Mesothelial cell of epicardium (in vitro differentiated cells): ENCODE measurements around the gene TNFRSF19. TPM values are rescaled to one million over a fixed set of nuclear protein-coding genes. Genes with fewer than 3 reads are reported as not detected.
A peak's percentile ranks its signal among the peaks of the same experiment; 100 is the strongest.

ENCODE experiments used
- DNase-seq, 2 experiments: peaks; one replicate each; pipeline ENCODE4 v3.0.0; 2021; ENCODE audit warnings: low spot score in 2 of 2; ENCODE audit not compliant: unreplicated experiment in 2 of 2
- H3K27ac Mint-ChIP-seq: 2 replicates; pipeline ENCODE4 v1.8.0; 2021; ENCODE audit warnings: mixed read lengths
- H3K27me3 Mint-ChIP-seq: 2 replicates; pipeline ENCODE4 v1.8.0; 2021; ENCODE audit warnings: low read depth, mixed read lengths
- H3K36me3 Mint-ChIP-seq: 2 replicates; pipeline ENCODE4 v1.8.0; 2021; ENCODE audit warnings: mixed read lengths
- H3K4me1 Mint-ChIP-seq: 2 replicates; pipeline ENCODE4 v1.8.0; 2021; ENCODE audit warnings: mixed read lengths
- H3K4me3 Mint-ChIP-seq: 2 replicates; pipeline ENCODE4 v1.8.0; 2021; ENCODE audit warnings: mild to moderate bottlenecking, moderate library complexity, mixed read lengths
- H3K9me3 Mint-ChIP-seq: 2 replicates; pipeline ENCODE4 v1.8.0; 2021; ENCODE audit warnings: mixed read lengths
- total RNA-seq: library from RNA; stranded (reverse); gene quantifications from 3 replicates; pipeline ENCODE4 v1.2.1, GENCODE V29; 2021
- TF ChIP-seq, protein P1 (sequence below): fragments of 200-600 bp; sonication (generic); IDR thresholded peaks from one replicate; pipeline ENCODE4 v1.5.0; 2021; ENCODE audit warnings: antibody characterized with exemption; ENCODE audit not compliant: unreplicated experiment

Gene TNFRSF19
- total RNA-seq, 1 donor from 2014 or later: 43.5 TPM

DNA sequence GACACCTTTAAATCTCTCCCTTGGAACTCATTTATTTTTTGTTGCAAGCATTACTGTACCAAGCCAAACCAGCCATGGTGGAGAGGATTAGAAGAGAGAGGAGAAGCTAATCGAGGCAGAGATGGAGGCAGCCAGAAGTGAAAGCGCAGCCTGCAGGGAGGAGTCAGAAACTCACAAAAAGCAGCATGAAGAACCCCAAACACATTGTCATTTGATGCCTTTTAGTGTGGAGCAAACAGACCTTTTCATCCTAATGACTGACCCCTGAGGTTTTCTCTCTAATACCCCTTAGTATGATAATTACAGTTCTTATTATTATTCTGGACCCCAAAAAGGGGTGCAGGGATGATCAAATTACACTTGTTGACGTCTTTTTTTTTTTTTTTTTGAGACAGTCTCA lies 62.5 kb downstream of the TNFRSF19 start:
- peak overlapping the region; percentile 78 for H3K27ac Mint-ChIP-seq

DNA sequence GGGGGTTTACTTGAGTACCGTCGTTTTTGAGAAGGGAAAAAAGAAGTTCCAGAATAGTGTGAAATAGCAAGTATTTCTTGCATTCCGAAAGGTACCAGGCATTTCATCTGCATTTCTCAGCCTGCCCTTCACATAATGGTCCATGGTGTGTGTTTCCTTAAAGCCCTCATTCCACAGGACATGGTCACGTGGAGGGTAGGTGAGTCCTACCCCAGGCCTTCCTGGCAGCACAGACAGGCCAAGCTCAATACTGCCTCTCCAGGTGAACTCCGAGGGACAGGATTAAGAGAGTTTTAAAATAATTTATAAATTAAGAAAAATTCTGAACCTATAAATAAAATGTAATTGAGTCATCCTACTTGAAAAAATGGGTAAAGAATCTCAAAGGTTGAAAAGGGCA lies 64.7 kb downstream of the TNFRSF19 start:
- no peaks in the 10 kb centered on the region for H3K9me3 Mint-ChIP-seq
- no peak overlapping the region for H3K4me3 Mint-ChIP-seq
- no peak overlapping the region for H3K27ac Mint-ChIP-seq
- H3K4me1 Mint-ChIP-seq: peaks cover 54% of the 10 kb centered on the region
- no peak for DNase-seq
- TF ChIP-seq, protein P1, sequence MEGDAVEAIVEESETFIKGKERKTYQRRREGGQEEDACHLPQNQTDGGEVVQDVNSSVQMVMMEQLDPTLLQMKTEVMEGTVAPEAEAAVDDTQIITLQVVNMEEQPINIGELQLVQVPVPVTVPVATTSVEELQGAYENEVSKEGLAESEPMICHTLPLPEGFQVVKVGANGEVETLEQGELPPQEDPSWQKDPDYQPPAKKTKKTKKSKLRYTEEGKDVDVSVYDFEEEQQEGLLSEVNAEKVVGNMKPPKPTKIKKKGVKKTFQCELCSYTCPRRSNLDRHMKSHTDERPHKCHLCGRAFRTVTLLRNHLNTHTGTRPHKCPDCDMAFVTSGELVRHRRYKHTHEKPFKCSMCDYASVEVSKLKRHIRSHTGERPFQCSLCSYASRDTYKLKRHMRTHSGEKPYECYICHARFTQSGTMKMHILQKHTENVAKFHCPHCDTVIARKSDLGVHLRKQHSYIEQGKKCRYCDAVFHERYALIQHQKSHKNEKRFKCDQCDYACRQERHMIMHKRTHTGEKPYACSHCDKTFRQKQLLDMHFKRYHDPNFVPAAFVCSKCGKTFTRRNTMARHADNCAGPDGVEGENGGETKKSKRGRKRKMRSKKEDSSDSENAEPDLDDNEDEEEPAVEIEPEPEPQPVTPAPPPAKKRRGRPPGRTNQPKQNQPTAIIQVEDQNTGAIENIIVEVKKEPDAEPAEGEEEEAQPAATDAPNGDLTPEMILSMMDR: no peak
- H3K36me3 Mint-ChIP-seq: peaks cover 9% of the 10 kb centered on the region
- H3K27me3 Mint-ChIP-seq: no peaks in the 10 kb centered on the region

More for the DNA sequence above, 62.5 kb downstream of the TNFRSF19 start:
- Mint-ChIP-seq H3K9me3 (no peaks in the 10 kb centered on the region), H3K27me3 (no peaks in the 10 kb centered on the region), H3K4me1 (peaks cover 59% of the 10 kb centered on the region), H3K4me3 (no peak overlapping the region), H3K36me3 (peaks cover 6% of the 10 kb centered on the region)
- TF ChIP-seq, protein P1: no peak
- no peak for DNase-seq

DNA sequence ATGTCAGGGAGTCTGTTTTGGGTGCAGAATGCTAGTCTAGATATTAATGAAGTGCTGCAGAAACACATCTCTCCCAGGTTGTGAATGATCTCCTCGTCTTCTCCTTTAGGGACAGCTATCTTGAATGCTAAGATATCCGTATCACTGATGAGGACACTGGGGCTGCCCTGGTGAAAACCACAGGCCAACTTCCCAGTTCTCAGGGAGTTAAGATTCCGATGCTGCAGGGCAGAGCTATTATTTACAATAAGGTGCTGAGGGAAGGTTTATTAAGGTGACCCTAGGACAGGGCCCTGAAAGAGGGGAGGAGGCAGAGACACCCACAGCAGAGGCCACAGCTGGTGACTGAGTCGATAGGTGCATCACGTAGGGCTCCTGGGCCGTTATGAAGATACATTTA lies 66.1 kb downstream of the TNFRSF19 start:
- Mint-ChIP-seq H3K36me3 (peaks cover 9% of the 10 kb centered on the region), H3K4me1 (peaks cover 45% of the 10 kb centered on the region), H3K27ac (peak overlapping the region; percentile 47), H3K27me3 (no peaks in the 10 kb centered on the region), H3K9me3 (no peaks in the 10 kb centered on the region), H3K4me3 (no peak overlapping the region)
- TF ChIP-seq, protein P1: no peak
- no peak for DNase-seq

DNA sequence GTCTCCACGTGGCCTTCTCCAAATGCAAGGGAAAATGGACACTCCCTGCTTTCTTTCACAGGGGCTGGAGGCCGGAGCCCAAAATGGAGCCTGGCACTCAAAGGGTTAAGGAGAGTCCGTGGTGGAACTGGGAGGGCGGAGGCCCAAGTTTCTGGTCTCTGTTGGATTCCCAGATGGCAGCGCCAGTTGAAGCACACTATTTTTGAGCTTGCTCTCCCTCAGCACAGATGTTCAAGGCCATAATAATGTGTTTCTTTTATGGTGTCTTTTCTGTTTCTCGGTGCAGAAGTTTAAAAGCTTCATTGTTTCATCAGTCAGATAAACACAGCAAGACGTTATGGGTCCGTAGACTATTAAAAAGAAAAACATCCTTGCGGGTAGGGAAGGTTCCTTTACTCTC lies 67.6 kb downstream of the TNFRSF19 start:
- DNase-seq: no peak
- Mint-ChIP-seq H3K9me3 (no peaks in the 10 kb centered on the region), H3K4me3 (no peak overlapping the region), H3K27ac (no peak overlapping the region), H3K27me3 (no peaks in the 10 kb centered on the region), H3K36me3 (peaks cover 5% of the 10 kb centered on the region), H3K4me1 (peaks cover 35% of the 10 kb centered on the region)
- TF ChIP-seq, protein P1: no peak

DNA sequence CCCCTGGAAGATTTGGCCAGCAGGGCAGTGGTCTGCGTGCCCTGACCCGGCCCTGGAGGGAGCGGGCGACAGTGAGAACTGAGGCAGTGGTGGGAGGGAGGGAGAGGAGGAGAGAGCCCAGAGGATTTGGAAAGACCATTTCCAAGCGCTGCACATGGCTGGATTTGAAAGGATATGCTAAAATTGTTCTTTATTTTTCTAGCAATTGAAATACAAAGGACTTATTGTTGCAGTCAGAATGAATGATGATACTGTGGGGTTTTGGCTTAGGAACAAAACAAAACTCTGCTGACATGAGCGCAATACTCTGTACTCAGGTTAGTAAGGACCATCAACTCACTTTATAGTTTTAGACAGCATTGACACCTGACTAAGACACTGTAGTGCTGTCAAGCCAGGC lies 69.5 kb downstream of the TNFRSF19 start:
- DNase-seq: no peak
- Mint-ChIP-seq H3K4me1 (peaks cover 52% of the 10 kb centered on the region), H3K27ac (peak overlapping the region; percentile 10), H3K4me3 (no peak overlapping the region), H3K36me3 (peaks cover 5% of the 10 kb centered on the region), H3K27me3 (no peaks in the 10 kb centered on the region), H3K9me3 (no peaks in the 10 kb centered on the region)
- TF ChIP-seq, protein P1: no peak

DNA sequence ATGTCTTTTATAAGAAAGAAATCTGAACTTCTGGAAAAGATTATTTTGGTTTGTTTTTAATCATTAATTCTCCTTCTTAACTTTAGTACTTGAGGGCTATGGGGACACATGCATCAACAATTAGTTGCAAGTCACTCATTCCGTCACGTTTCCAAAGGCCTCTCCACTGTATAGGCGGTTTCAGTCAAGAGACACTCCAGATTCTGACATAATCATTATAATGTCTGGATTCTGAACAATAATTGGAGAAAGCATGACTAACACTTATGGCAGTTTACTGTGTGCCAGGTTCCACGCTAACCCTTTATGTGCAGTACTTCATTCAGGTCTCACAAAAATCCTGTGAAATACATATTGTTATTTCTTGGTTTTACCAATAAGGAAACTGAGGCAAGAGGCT lies 71.9 kb downstream of the TNFRSF19 start:
- H3K4me1 Mint-ChIP-seq: peaks cover 41% of the 10 kb centered on the region
- TF ChIP-seq, protein P1: no peak
- peaks cover 6% of the 10 kb centered on the region for H3K9me3 Mint-ChIP-seq
- H3K36me3 Mint-ChIP-seq: peaks cover 16% of the 10 kb centered on the region
- H3K27me3 Mint-ChIP-seq: no peaks in the 10 kb centered on the region
- H3K4me3 Mint-ChIP-seq: no peak overlapping the region
- no peak overlapping the region for H3K27ac Mint-ChIP-seq
- no peak for DNase-seq
